GM21825 (cell line): ENCODE data around the gene FSD2.
"Not testable (repeated sequence)": the region's sequence is repeated elsewhere in the genome, so short reads cannot be mapped to it uniquely, and the experiment has no call there.

Experiments used
- ATAC-seq: cut with Tn5 transposase; IDR thresholded peaks from one replicate; pipeline ENCODE4 v1.9.1; 2021; ENCODE audit warnings: mild to moderate bottlenecking, moderate library complexity; ENCODE audit not compliant: unreplicated experiment

The FSD2 gene

DNA sequence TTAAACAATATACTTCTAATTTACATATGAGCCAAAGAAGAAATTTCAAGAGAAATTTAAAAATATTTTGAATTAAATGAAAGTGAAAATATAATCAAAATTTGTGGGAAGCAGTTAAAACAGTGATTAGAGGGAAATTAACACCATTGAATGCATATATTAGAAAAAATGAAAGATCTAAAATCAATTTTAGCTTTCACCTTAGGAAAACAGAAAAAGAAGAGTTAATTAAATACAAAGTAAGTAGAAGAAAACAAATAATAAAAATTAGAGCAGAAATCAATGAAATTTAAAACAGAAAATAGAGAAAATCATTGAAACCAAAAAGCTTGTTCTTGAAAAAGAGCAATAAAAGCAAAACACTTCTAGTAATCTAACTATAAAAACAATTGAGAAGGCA, 57.6 kb downstream of the FSD2 start:
- no peak for ATAC-seq

DNA sequence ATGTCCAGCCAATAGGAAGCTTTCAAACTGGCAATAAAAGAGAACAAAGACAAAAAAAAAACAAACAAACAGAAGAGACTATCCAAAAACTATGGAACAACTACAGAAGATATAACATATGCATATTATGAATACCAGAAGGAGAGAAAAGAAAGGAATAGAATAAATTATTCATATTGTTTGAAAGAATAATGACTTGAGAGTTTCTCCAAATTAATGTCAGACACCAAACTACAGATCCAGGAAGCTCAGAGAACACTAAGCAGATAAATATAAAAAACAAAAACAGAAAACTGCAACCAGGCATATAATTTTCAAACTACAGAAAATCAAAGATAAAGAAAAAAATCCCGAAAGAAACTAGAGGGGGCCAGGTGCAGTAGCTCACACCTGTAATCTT, 62.1 kb downstream of the FSD2 start:
- no peak for ATAC-seq

- no peak for ATAC-seq
Measured at GRCh38 chr15:82742134-82742533, 63.7 kb downstream of the FSD2 start.

GRCh38 chr15:82739086-82739485, 66.8 kb downstream of the FSD2 start:
- no peak for ATAC-seq

DNA sequence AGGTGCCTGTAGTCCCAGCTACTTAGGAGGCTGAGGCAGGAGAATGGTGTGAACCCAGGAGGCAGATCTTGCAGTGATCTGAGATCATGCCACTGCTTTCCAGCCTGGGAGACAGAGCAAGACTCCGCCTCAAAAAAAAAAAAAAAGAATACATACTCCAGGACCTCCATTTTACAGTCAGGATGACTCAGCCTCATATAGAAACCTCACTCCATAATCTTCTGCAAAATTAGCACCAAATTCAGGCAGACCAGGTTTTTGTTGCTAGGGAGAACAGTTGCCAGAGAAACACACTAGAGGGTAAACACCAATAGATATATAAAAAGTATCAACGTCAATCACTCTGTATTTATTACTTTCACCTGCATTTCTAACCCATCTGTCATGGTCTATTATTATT, 67.9 kb downstream of the FSD2 start:
- no peak for ATAC-seq

GRCh38 chr15:82731527-82731926, 74.3 kb downstream of the FSD2 start:
- ATAC-seq = no peak

GRCh38 chr15:82730022-82730530, 75.8 kb downstream of the FSD2 start:
- ATAC-seq = no peak

GRCh38 chr15:82726816-82727215, 79.1 kb downstream of the FSD2 start:
- no peak for ATAC-seq

DNA sequence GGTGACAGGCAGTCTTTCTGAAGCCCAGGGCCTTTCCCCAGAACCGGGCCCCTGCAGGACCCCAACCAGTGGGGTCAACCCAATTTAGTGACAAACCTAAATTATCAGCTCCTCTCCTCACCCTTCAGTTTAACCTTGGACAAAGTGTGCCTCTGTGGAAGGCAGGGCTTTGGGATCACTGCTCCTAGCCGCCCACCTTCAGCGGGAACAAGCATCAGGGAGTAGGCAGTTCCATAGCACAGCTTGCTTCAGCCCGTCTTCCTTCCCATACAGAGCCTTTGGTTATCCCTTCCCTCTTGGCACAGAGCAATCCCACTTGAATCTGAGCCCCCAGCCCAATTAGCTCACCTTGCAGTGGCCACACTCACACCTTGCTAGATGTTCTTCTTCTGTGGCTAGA, 90.9 kb downstream of the FSD2 start:
- no peak for ATAC-seq

DNA sequence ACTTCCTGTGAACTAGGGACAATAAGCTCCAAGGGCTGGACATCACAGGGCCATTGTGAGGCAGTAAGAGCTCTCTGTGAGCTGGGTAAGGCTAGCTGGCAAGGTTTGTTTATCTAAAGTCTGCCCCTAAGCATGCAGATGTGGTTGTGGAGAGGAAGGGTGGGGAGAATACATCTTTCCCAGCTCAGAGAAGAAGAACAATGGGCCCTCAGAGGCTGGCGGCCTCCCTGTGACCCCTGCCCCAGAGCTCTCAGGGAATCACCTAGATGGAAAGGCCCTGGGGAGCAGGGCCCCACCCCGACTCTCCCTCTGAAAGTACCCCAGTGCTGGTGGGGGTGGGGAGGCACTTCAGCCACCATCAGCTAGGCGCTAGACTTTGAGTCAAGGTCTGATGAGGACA, 91.9 kb downstream of the FSD2 start:
- no peak for ATAC-seq

DNA sequence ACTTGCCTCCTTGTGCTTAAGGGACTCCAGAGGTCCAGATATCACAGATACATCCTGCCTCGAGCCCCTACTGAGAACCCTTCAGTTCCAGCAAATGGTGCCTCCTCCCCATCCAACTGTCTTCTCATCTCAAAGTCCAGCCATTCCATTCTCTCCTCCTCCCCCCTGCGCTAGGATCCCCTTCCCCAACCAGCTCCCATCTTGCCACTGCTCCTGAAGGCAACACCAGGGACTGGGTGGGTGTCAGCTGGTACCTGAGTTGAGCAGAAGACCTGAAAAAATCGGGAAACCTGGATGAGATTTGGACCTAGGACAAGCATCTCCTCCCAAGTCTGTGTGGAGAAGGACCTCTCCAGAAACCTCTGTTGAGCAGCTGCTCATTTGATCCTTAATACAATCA, 93.8 kb downstream of the FSD2 start:
- ATAC-seq = no peak

GRCh38 chr15:82710926-82711490, 94.9 kb downstream of the FSD2 start:
- ATAC-seq = no peak

DNA sequence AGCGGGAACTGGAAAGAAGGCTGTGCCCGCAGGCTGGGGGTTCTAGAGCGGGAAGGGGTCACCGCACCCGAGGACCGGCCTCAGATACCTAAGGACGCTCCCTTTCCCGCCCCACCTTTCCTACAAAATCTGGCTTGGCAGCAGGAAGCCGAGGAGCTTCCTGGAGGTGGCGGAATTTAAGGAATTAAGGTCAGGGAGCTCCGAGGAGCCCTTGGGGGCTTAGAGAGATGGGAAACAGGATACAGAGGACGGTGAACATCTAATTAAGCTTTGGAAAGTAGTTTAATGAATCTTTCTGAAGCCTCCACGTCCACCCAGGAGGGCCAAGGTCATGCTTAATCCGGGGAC, 95.7 kb downstream of the FSD2 start:
- no peak for ATAC-seq

- peak; percentile 84 for ATAC-seq
Measured at GRCh38 chr15:82709421-82710207, 96.3 kb downstream of the FSD2 start, which contains the start of gene AP3B2. Gene AP3B2 (minus strand): TSS chr15:82709875. CDS start chr15:82709706, 169 bp downstream.

- ATAC-seq = no peak
Measured at GRCh38 chr15:82709081-82709420, 96.8 kb downstream of the FSD2 start.

GRCh38 chr15:82705856-82706255, 100.0 kb downstream of the FSD2 start:
- not testable (repeated sequence) for ATAC-seq
